Fibroblast of pulmonary artery (primary cell): ENCODE data around the gene ACOT13.

Experiments used
- DNase-seq: peaks from one replicate; pipeline ENCODE4 v3.0.0-alpha.2; 2010; ENCODE audit warnings: low read depth
- H3K4me3 ChIP-seq: replicated peaks from 2 replicates; pipeline ENCODE4 v1.5.1; 2011; ENCODE audit warnings: low read depth, mild to moderate bottlenecking, control low read depth, low read length, moderate library complexity
- TF ChIP-seq, protein P1 (sequence below): IDR thresholded peaks from 2 replicates; pipeline ENCODE4 v1.5.1; 2011; ENCODE audit warnings: mild to moderate bottlenecking, control low read depth, low read length, inconsistent platforms; ENCODE audit errors: missing control alignments

Gene ACOT13

DNA sequence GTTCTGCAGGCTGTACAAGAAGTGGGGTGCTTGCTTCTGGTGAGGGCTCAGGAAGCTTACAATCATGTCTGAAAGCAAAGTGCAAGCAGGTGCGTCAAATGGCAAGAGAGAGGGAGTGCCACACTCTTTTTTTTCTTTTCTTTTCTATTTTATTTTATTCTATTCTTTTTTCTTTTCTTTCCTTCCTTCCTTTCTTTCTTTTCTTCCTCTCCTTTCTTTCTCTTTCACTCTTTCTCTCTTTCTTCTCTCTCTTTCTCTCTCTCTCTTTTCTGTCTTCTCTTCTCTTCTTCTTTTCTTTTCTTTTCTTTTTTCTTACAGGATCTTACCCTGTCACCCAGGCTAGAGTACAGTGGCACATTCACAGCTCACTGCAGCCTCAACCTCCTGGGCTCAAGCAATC, 19.5 kb downstream of the ACOT13 start:
- TF ChIP-seq, protein P1, sequence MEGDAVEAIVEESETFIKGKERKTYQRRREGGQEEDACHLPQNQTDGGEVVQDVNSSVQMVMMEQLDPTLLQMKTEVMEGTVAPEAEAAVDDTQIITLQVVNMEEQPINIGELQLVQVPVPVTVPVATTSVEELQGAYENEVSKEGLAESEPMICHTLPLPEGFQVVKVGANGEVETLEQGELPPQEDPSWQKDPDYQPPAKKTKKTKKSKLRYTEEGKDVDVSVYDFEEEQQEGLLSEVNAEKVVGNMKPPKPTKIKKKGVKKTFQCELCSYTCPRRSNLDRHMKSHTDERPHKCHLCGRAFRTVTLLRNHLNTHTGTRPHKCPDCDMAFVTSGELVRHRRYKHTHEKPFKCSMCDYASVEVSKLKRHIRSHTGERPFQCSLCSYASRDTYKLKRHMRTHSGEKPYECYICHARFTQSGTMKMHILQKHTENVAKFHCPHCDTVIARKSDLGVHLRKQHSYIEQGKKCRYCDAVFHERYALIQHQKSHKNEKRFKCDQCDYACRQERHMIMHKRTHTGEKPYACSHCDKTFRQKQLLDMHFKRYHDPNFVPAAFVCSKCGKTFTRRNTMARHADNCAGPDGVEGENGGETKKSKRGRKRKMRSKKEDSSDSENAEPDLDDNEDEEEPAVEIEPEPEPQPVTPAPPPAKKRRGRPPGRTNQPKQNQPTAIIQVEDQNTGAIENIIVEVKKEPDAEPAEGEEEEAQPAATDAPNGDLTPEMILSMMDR = no peak
- no peak for DNase-seq
- H3K4me3 ChIP-seq = no peak overlapping the region

DNA sequence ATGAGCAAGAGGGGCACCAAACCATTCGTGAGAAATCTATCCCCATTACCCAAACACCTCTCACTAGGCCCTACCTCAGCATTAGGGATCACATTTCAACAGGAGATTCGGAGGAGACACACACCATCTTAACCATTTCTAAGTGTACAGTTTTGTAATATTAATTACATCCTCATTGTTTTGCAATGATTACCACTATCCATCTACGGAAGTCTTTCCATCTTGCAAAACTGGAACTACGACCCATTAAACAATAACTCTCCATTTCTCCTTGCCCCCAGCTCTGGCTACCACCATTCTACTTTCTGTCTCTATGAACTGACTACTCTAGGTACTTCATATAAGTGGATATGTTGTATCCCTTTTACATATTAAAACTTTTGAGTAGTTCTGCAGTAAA, 20.1 kb downstream of the ACOT13 start:
- TF ChIP-seq, protein P1 = no peak
- no peak for DNase-seq
- H3K4me3 ChIP-seq = no peak overlapping the region

DNA sequence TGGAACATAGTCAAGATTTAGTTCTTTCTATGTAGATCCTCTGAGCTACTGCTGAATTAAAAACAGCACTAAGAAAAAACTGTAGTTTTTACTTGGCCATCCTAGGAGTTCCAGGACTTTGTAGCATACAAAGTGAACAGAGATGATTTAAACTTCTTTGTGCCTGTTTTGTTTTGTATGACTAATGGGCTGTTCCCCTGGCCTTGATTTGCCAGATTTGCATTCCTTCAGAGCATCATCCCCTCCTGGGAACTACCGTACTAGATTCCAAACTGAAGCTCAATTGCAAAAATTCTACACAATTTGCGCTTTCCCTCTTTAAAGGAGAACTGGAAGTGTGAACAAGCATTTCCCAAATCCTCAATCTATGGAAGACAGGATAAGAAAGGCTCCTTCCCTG, 23.1 kb downstream of the ACOT13 start:
- TF ChIP-seq, protein P1 = no peak
- no peak for DNase-seq
- H3K4me3 ChIP-seq = no peak overlapping the region

DNA sequence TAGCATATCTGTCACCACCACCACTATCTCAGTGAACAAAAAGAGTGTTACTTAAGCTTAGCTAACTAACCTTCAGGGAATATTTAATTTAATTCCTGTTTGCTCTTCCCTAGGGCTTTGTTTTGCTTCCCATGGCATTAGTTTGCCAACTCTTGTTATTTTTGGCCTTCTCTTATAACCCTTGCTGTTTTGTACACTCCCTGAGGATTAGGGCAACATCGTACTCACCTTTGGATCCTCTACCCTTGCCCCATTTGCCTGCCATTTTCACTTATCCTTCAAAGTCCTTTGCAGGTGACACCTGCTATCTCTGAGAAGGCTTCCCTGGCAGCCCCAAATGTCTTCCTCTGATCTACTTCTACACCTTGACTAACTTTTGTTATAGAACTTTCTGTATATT, 23.7 kb downstream of the ACOT13 start:
- H3K4me3 ChIP-seq = no peak overlapping the region
- DNase-seq = no peak
- TF ChIP-seq, protein P1 = no peak

DNA sequence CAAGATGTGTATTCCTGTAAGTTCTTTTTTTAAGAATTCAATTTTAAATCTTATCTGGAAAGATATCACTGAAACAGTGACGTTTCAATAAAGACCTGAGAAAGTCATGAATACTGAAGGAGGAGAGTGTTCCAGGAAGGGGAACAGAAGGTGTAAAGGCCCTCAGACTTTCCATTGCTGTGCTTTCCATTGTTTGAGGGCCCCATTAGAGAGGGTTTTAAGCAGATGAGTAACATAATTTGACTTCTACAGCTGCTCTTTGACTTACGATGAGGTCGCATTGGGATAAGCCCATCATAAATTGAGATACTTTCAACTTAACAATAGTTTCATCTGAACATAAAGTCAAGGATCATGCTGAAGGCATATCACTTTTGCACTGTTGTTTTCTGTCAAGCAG, 24.7 kb downstream of the ACOT13 start:
- no peak for DNase-seq
- H3K4me3 ChIP-seq = no peak overlapping the region
- TF ChIP-seq, protein P1 = no peak

DNA sequence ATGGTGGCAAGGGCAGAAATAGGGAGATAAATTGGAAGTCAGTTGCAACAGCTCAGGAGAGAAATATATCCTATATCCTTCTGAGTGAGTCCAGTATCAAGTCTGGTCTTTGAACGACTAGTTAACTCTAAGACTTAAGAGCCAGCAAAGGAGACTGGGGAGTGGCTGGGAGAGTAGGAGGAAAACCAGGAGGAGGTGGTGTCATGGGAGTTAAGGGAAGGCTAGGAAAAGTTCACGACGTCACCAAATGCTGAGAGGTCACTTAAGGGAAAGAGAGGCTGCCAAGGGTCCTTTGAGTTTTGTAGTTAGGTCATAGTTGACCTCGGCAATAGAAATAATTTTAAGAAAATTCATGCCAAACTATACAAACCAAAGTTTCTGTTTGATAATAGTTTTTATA, 25.1 kb downstream of the ACOT13 start:
- TF ChIP-seq, protein P1 = no peak
- no peak for DNase-seq
- no peak overlapping the region for H3K4me3 ChIP-seq

DNA sequence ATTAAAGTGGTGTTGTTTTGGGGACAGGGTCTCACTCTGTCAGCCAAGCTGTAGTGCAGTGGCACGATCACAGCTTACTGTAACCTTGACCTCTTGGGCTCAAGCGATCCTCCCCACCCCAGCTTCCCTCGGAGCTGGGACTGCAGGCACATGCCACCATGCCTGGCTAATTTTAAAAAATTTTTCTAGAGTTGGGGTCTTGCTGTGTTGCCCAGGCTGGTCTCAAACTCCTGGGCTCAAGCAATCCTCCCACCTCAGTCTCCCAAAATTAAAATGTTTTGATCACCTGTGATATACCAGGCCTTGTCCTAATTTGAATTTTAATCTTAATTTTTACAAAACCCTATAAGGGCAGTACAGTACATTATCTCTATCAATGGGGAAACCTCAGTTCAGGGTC, 25.5 kb downstream of the ACOT13 start:
- H3K4me3 ChIP-seq = no peak overlapping the region
- TF ChIP-seq, protein P1 = no peak
- DNase-seq = no peak
